Transverse colon (tissue), 4 donors: ENCODE results near the gene LRRC3. TPM values are rescaled to one million over a fixed set of nuclear protein-coding genes. Genes with fewer than 3 reads are reported as not detected.

Experiments used
- DNase-seq: peaks from one replicate; pipeline ENCODE4 v3.0.0-alpha.2; 2019
- H3K27ac ChIP-seq, 4 donors: fragments of 200-600 bp; sonication (generic); 2 replicates each; pipeline ENCODE4 v1.5.1; 2016 to 2018; ENCODE audit warnings: inconsistent platforms in 4 of 4
- H3K27me3 ChIP-seq: fragments of 200-600 bp; sonication (generic); 2 replicates; pipeline ENCODE4 v1.5.1; 2017; ENCODE audit warnings: inconsistent platforms
- H3K36me3 ChIP-seq, 4 donors: fragments of 200-600 bp; sonication (generic); 2 replicates each; pipeline ENCODE4 v1.5.1; 2017 to 2019; ENCODE audit warnings: inconsistent platforms in 4 of 4
- H3K4me1 ChIP-seq, 4 donors: fragments of 200-600 bp; sonication (generic); 2 replicates each; pipeline ENCODE4 v1.5.1; 2017 to 2020; ENCODE audit warnings: inconsistent platforms in 4 of 4
- H3K4me3 ChIP-seq, 4 donors: fragments of 200-600 bp; sonication (generic); 1 replicate in 1 of 4; 2 replicates in 3 of 4; pipeline versions ENCODE4 v1.5.1 to v1.6.1; 2017 to 2019; ENCODE audit warnings: inconsistent platforms in 4 of 4
- H3K9me3 ChIP-seq, 2 donors: fragments of 200-600 bp; sonication (generic); 2 replicates each; pipeline ENCODE4 v1.5.1; 2017 to 2019; ENCODE audit warnings: inconsistent platforms in 2 of 2
- CTCF ChIP-seq, 5 experiments: fragments of 200-600 bp in 3 of 5; fragments of 450-650 bp in 2 of 5; sonication (generic) in 3 of 5; IDR thresholded peaks; 1 replicate in 2 of 5; 2 replicates in 3 of 5; pipeline ENCODE4 v1.5.1; 2016 to 2017; ENCODE audit warnings: antibody characterized with exemption in 5 of 5, inconsistent platforms in 3 of 5, mild to moderate bottlenecking in 2 of 5, moderate library complexity in 1 of 5
- EP300 ChIP-seq: sonication (generic); formaldehyde crosslinking; IDR thresholded peaks from one replicate; pipeline ENCODE4 v1.6.1; 2017; ENCODE audit warnings: antibody characterized with exemption, low read depth
- POLR2A ChIP-seq: fragments of 450-650 bp; IDR thresholded peaks from one replicate; pipeline ENCODE4 v1.6.1; 2016; ENCODE audit warnings: antibody characterized with exemption, mild to moderate bottlenecking, moderate library complexity
- POLR2AphosphoS5 ChIP-seq, 3 donors: sonication (generic); formaldehyde crosslinking; IDR thresholded peaks; one replicate each; pipeline ENCODE4 v1.6.1; 2016; ENCODE audit warnings: antibody characterized with exemption in 3 of 3
- WGBS, 2 donors: methylation state at CpG; one replicate each; pipeline ENCODE4 v1.1.5; 2018; ENCODE audit warnings: low coverage in 1 of 2; 5-methylcytosine and 5-hydroxymethylcytosine counted together
- in situ Hi-C, 4 donors: fragments of 200-750 bp; cut with MboI; loops; one replicate each; pipeline versions ENCODE4 v1.15.0 to v1.15.1; 2017; ENCODE audit warnings: low sequenced_read_pairs in 3 of 4, low pct_ligation_motif_present in 1 of 4, low pct_unique_long_range_greater_than_20kb in 1 of 4
- intact Hi-C: fragments of 100-400 bp; cut with DNase I; formaldehyde crosslinking; loops from one replicate; pipeline ENCODE4 v1.15.1; 2023; ENCODE audit warnings: low total_unique reads
- total RNA-seq, 4 donors: library from RNA; depleted of rRNA; stranded (reverse); fragments of >200 nt; gene quantifications; one replicate each; pipeline ENCODE4 v1.1.0, GENCODE V29; 2016

LRRC3 gene
- total RNA-seq, 4 donors from 2014 or later = 4.4 to 6.7 (median 5.1) TPM

DNA sequence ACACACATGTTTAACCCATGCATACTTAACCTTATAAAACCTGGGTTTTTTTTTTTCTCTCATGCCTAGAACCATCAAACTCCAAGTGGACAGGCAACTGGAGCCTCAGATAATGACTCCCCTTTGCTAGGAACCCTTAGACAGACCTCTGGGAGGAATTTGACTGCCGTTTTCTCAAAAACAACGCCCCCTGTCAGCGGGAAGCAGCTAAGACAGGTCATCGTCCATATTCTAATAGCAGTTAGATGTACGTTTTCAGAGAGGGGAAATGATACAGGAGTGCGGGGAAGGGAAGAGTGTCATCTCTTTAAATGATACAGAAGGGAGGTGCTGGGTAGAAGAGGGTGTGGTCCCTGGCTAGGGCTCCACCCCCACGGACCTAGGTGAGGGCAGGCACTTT lies 34.7 kb downstream of the LRRC3 start:
- Histone ChIP-seq H3K27ac (no peak overlapping the region), H3K4me1 (no peaks in the 10 kb centered on the region), H3K4me3 (no peak overlapping the region), H3K27me3 (no peaks in the 10 kb centered on the region), H3K36me3 (no peaks in the 10 kb centered on the region), H3K9me3 (peaks cover 5 to 7% of the 10 kb centered on the region in 2 donors)
- intact Hi-C loops (no loop called here), in situ Hi-C loops (no loop called here)
- DNase-seq = no peak
- no peak for TF ChIP-seq POLR2AphosphoS5 (IDR thresholded peaks at IDR 0.05)
- TF ChIP-seq EP300 = no peak
- TF ChIP-seq POLR2A = no peak
- TF ChIP-seq CTCF (IDR thresholded peaks at IDR 0.05) = no peak
- WGBS, 2 donors = 24% methylated on average over 7 of the region's 7 CpGs; no CpG with 5 or more reads in 1 of the 2 donors

- TF ChIP-seq POLR2AphosphoS5 (IDR thresholded peaks at IDR 0.05) = no peak
- TF ChIP-seq EP300 = no peak
- TF ChIP-seq CTCF (IDR thresholded peaks at IDR 0.05) = no peak
- TF ChIP-seq POLR2A = no peak
- Histone ChIP-seq H3K36me3 (no peaks in the 10 kb centered on the region), H3K9me3 (peaks cover 5 to 7% of the 10 kb centered on the region in 2 donors), H3K27me3 (no peaks in the 10 kb centered on the region), H3K27ac (no peak overlapping the region), H3K4me3 (no peak overlapping the region), H3K4me1 (no peaks in the 10 kb centered on the region)
- no peak for DNase-seq
- intact Hi-C loops (no loop called here), in situ Hi-C loops (no loop called here)
- WGBS, 2 donors = 93% methylated on average over 18 of the region's 19 CpGs; no CpG with 5 or more reads in 1 of the 2 donors
These were observed 35.1 kb downstream of the LRRC3 start for GRCh38 chr21:44490405-44490804.

GRCh38 chr21:44490816-44491215 lies 35.5 kb downstream of the LRRC3 start:
- H3K27ac ChIP-seq = no peak overlapping the region
- TF ChIP-seq POLR2AphosphoS5 (IDR thresholded peaks at IDR 0.05) = no peak
- TF ChIP-seq POLR2A = no peak
- no peak for TF ChIP-seq CTCF (IDR thresholded peaks at IDR 0.05)
- no peak for TF ChIP-seq EP300
- H3K27me3 ChIP-seq = no peaks in the 10 kb centered on the region
- in situ Hi-C loops = no loop called here
- H3K9me3 ChIP-seq = peaks cover 5 to 7% of the 10 kb centered on the region in 2 donors
- intact Hi-C loops = no loop called here
- no peaks in the 10 kb centered on the region for H3K4me1 ChIP-seq
- WGBS, 2 donors = 70 to 82% methylated on average over 3 to 9 of the region's 9 CpGs
- no peak overlapping the region for H3K4me3 ChIP-seq
- H3K36me3 ChIP-seq = no peaks in the 10 kb centered on the region
- DNase-seq = no peak

GRCh38 chr21:44492567-44493385 lies 37.5 kb downstream of the LRRC3 start:
- peaks cover 5 to 7% of the 10 kb centered on the region in 2 donors for H3K9me3 ChIP-seq
- DNase-seq = no peak
- intact Hi-C loops = no loop called here
- TF ChIP-seq EP300 (no peak), CTCF (IDR thresholded peaks at IDR 0.05) (no peak), POLR2A (no peak), POLR2AphosphoS5 (IDR thresholded peaks at IDR 0.05) (no peak)
- H3K27ac ChIP-seq = no peak overlapping the region
- no peaks in the 10 kb centered on the region for H3K36me3 ChIP-seq
- no peak overlapping the region for H3K4me3 ChIP-seq
- in situ Hi-C loops = no loop called here
- WGBS, 2 donors = 81 to 94% methylated on average over 7 to 9 of the region's 9 CpGs
- H3K27me3 ChIP-seq = no peaks in the 10 kb centered on the region
- H3K4me1 ChIP-seq = no peaks in the 10 kb centered on the region
